HG03457 (cell line): ENCODE data around the gene ADARB2.
"Not testable (repeated sequence)": the region's sequence is repeated elsewhere in the genome, so short reads cannot be mapped to it uniquely, and the experiment has no call there.

Experiments
- ATAC-seq: cut with Tn5 transposase; IDR thresholded peaks from one replicate; pipeline ENCODE4 v1.9.1; 2021; ENCODE audit warnings: moderate number of reproducible peaks; ENCODE audit not compliant: unreplicated experiment

The ADARB2 gene

GRCh38 chr10:1402016-1402770 is 335.1 kb downstream of the ADARB2 start:
- no peak for ATAC-seq

- no peak for ATAC-seq
Observed at GRCh38 chr10:1401071-1401965, 336.0 kb downstream of the ADARB2 start.

GRCh38 chr10:1400101-1401070 is 336.9 kb downstream of the ADARB2 start:
- ATAC-seq: no peak

GRCh38 chr10:1399431-1400100 is 337.8 kb downstream of the ADARB2 start:
- ATAC-seq: no peak

GRCh38 chr10:1398626-1399410 is 338.5 kb downstream of the ADARB2 start:
- no peak for ATAC-seq

- not testable (repeated sequence) for ATAC-seq
Observed at GRCh38 chr10:1398116-1398515, 339.2 kb downstream of the ADARB2 start.

GRCh38 chr10:1396297-1396635 is 341.1 kb downstream of the ADARB2 start:
- ATAC-seq: no peak

GRCh38 chr10:1395481-1396296 is 341.6 kb downstream of the ADARB2 start:
- no peak for ATAC-seq

GRCh38 chr10:1395025-1395480 is 342.3 kb downstream of the ADARB2 start:
- ATAC-seq: no peak

GRCh38 chr10:1394155-1394912 is 343.0 kb downstream of the ADARB2 start:
- no peak for ATAC-seq

GRCh38 chr10:1393481-1393880 is 343.8 kb downstream of the ADARB2 start:
- no peak for ATAC-seq

GRCh38 chr10:1392127-1392526 is 345.2 kb downstream of the ADARB2 start:
- ATAC-seq: no peak

GRCh38 chr10:1390200-1390599 is 347.1 kb downstream of the ADARB2 start:
- no peak for ATAC-seq

- no peak for ATAC-seq
Observed at GRCh38 chr10:1384026-1384425, 353.3 kb downstream of the ADARB2 start.

GRCh38 chr10:1382711-1383110 is 354.6 kb downstream of the ADARB2 start:
- ATAC-seq: no peak

GRCh38 chr10:1381339-1381738 is 356.0 kb downstream of the ADARB2 start:
- ATAC-seq: no peak

GRCh38 chr10:1380088-1380671 is 357.1 kb downstream of the ADARB2 start:
- ATAC-seq: no peak

- no peak for ATAC-seq
Observed at GRCh38 chr10:1379601-1380000, 357.7 kb downstream of the ADARB2 start.
